ENCODE results near the gene CA7.
A peak's percentile ranks its signal among the peaks of the same experiment; 100 is the strongest.

CA7 gene

DNA sequence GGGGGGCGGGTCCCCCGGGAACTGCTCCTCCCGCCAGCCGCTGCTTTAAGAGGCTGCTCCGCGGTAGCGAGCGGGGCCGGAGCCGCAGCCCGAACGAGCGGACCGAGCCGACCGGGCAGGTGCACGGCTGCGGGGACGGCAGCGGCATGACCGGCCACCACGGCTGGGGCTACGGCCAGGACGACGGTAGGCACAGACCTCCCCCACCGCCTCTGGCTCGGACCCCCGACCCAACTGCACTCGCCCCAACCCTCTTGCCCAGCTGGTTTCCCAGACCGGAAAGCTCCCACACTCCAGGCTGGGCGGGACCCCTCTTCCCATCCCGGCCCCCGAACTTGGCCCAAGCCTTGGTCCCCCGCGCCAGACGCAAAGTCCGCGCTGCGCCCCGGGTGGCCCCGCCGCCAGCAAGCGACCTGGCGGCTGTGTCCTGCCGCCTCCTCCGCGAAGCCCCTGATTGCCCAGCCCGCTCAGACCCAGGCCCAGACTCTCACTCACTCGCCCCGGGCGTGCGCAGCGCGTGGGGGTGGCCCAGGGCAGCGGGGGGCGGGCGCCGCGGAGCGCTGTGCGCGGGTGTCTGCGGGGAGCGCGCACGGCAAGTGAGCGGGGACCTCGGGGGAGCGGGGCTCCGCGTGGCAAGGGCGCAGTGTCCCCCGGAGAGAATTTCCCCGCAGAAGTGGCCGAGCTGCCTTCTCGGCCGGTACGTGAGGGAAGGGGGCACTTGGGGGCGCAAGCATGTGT, at the start of gene CA7:
Gene CA7 (plus strand): TSS at position 73 of the 738 bp plus-strand sequence. CDS start 74 bp downstream, at position 147.
- DNase-seq, result no peak

DNA sequence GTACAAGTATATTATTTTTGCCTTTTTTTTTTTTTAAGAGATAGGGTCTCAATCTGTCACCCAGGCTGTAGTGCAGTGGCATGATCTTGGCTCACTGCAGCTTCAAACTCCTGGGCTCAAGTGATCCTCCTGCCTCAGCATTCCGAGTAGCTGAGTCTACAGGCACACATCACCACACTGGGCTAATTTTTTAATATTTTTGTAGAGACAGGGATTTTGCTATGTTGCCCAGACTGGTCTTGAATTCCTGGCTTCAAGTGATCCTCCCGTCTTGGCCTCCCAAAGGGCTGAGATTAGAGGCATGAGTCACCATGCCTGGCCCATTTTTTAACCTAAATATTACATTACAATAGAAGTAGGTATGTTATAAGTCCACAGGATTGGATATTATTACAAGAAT, 46.1 kb upstream of the CA7 start:
- no peak for DNase-seq

DNA sequence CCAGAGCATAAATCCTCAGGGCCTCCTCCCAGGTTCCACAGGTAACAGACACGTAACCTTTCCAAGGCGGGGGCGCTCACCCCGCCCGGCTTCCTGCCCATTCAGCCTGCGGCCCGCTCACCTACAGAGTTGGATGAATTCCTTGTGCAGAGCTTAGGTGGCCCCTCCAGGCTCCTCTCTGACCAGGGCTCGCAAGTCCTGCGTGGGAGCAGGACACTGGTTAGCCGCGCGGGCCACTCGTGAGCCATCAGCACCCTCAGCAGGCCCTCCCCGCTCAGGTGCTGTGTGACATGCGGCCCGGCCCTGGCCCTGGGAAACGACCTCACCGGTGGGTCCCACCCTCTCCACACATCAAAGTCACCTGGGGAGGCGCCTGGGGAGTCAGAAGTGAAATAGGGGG, 43.4 kb upstream of the CA7 start:
- no peak for DNase-seq

- no peak for DNase-seq
Observed at GRCh38 chr16:66801320-66802105, 42.7 kb upstream of the CA7 start, which contains the start of gene TERB1. Gene TERB1, minus strand, starts transcription at chr16:66801584. Its CDS starts 4,786 bp downstream, at chr16:66796798.

DNA sequence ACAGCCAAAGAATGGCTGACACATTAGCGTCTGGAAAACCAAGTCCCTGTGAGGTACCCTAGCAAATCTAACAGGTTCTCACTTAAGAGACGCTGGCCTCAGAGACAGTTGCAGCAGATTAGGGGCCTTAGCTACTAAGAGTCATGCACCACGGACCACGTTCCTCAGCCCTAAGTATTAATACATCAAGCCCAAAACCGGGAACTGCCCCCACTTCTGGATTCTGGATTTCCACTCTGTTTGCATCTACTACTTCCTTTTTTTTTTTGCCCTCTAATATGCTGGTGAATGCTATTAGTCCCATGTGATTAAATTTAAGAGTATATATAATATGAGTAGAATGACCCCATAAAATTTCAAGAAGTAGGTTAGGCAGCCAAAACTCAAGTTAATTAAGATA, 42.1 kb upstream of the CA7 start:
- no peak for DNase-seq

DNA sequence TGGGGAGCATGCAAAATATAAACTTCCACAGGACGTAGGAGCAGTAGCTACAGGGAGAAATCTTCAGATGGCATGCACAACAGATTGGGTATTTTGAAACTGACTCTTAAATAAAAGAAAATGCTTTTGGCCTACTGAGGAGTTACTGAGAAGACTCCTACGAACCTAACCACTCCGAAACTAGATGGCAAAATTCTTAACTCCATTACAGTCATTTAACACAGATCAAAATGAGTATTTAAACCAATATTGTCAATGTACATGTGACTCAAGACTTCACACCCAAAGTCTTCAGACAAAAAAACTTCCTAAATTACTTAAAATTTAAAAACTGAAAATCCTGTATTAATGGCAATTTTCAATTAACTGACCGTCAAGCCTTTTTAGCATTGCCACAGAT, 34.4 kb upstream of the CA7 start:
- DNase-seq, result no peak

- no peak for DNase-seq
Observed at GRCh38 chr16:66810391-66810790, 33.8 kb upstream of the CA7 start.

DNA sequence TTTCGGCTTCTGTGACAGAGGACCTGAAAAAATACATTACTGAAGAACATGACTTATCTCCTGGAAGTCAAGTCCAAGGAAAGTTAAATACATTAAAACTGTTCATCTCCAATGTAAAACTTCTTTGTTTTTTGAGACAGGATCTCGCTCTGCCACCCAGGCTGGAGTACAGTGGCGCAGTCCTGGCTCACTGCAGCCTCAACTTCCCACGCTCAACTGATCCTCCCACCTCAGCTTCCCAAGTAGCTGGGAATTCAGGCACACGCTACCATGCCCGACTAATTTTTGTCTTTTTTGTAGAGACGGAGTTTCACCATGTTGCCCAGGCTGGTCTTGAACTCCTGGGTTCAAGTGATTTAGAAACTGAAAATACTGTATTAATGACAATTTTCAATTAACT, 33.2 kb upstream of the CA7 start:
- no peak for DNase-seq

- DNase-seq, result no peak
Observed at GRCh38 chr16:66814734-66815133, 29.5 kb upstream of the CA7 start.

- DNase-seq, result no peak
Observed at GRCh38 chr16:66824006-66824405, 20.2 kb upstream of the CA7 start.

DNA sequence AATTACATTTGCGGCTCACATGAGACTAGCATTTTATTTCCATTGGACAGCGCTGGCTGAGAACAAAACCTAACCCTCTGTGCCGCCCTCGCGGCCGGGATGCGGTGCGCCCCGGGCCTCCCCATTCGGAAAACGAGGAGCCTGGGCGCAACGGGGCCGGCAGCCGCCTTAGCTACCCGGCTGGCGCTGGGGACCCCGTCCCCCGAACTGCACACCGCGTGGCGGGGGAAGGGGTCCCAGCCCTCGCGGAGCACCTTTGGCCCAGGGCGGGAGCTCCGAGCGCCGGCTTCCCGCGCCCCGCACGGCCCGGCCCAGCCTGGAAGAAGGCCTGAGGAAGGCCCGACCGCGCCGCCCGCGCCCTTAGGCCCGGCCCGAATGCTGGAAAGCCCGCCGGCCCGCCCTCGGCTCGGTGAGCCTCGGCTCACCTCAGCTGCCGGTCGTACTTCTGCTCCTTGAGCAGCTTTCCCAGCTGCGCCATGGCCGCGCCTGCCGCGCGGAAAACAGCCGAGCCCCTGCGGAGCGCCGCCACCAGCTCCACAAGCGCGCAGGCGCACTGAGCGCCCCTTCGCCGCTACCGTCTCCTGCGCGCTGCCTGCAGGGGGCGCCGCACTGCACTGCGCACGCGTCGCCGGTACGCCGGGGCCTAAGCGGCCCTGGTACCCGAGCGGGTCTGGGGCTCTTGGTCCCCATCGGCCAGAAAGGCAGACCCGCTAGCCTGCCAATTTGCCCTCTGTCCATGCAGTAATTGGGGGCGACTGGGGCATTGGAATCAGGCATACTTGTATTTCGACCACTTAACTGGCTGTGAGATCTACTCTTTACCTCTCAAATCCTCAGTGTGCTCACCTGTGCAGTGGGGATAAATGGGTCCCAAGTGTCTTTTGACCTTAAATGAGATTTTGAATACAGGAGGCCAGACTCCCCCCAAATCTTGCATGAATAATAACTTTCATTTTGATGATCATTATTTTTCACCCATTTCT, 13.5 kb upstream of the CA7 start, which contains the start of gene NAE1:
Gene NAE1 (minus strand): TSS at position 555 of the 983 bp plus-strand sequence. CDS start 77 bp downstream, at position 478.
- peak; percentile 90 for DNase-seq

- no peak for DNase-seq
Observed at GRCh38 chr16:66832190-66832589, 12.0 kb upstream of the CA7 start.

- DNase-seq, result no peak
Observed at GRCh38 chr16:66832661-66833305, 11.4 kb upstream of the CA7 start.

- no peak for DNase-seq
Observed at GRCh38 chr16:66834746-66835145, 9.5 kb upstream of the CA7 start.

DNA sequence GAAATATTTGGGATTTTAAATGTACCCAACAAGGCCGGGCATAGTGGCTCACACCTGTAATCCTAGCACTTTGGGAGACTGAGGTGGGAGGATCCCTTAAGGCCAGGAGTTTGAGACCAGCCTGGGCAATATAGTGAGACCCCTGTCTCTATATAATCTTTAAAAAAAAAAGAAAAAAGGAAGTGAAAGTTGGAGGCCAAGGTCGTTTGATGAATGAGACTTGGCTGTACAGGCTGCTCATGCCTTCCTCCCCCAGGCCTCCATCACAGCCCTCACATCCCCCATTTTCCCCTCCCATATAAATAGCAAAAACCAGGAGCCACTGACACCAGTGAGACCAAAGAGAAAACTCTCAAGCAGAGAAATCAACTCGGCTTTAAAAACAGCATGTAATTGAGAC, 3.3 kb upstream of the CA7 start:
- DNase-seq, result no peak

GRCh38 chr16:66841366-66841765, 2.8 kb upstream of the CA7 start:
- no peak for DNase-seq

- no peak for DNase-seq
Observed at GRCh38 chr16:66842765-66843164, 1.4 kb upstream of the CA7 start.

DNA sequence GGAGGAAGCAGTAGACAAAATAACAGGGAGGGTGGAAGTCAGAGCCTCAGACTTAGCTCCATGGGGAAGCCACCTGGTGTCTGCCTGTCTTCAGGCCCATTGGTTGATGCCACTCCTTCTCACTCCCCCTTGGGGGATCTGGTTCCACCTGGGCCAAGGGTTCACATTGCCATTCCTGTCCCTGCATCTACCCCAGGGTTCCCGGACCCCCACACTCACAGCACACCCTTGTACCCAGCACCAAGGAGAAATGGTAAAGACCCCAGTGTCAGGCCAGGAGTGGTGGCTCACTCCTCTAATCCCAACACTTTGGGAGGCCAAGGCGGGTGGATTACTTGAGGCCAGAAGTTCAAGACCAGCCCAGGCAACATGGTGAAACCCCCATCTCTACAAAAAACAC, 1.0 kb upstream of the CA7 start:
- no peak for DNase-seq

GRCh38 chr16:66844009-66844341, 239 bp upstream of the CA7 start:
- no peak for DNase-seq

DNA sequence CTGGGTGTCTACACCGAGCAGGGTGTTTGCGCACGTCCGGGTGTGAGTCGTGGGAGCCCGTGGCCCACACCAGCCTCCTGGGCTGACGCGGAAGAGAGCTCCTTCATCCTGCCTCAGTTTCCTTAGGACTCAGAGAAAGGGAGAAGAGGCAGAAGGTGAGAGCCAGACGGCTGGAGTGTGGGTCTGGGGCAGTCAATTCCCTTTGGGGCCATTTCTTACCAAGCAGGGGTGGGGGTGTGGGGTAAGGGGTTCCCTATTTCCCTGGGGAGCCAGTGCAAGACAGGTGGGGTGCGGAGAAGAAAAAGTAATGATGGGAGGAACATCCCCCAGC, 831 bp downstream of the CA7 start:
- DNase-seq, result no peak

GRCh38 chr16:66845791-66846221, 1.6 kb downstream of the CA7 start:
- peak; percentile 97 for DNase-seq

DNA sequence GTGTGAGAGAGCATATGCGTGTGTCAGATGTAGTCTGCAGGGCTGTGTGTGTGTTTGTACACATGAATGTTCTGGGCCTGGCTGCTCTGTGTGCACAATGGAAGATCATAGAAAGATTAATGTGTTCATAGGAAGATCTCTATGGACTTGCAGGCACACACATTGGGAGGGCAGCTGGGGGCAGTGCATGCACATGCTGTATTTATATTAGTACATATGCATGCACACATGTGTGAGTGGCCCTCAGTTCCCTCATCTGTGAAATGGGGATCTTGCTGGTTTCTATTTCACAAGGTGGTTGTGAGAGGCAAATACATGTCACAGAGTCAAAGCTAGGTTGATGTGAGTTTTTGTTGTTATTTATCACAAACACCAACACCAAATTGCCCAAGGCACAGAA, 2.1 kb downstream of the CA7 start:
- DNase-seq, result no peak

GRCh38 chr16:66846831-66847230, 2.6 kb downstream of the CA7 start:
- DNase-seq, result no peak
